ENCODE measurements around the gene UQCR10.

The UQCR10 gene

DNA sequence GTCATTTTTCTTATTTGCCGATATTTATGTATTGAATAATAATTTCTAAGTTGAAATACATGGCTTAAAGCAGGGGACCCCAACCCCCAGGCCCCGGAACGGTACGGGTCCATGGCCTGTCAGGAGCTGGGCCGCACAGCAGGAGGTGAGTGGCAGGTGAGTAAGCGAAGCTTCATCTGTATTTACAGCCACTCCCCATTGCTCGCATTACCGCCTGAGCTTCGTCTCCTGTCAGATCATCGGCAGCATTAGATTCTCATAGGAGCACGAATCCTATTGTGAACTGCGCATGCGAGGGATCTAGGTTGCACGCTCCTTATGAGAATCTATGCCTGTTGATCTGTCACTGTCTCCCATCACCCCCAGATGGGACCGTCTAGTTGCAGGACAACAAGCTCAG, 4.9 kb upstream of the UQCR10 start:
- no peak overlapping the region for H3K4me3 ChIP-seq (ENCODE audit: low read length)
- no peak for DNase-seq (ENCODE audit: low read depth)
- TF ChIP-seq, protein P1, sequence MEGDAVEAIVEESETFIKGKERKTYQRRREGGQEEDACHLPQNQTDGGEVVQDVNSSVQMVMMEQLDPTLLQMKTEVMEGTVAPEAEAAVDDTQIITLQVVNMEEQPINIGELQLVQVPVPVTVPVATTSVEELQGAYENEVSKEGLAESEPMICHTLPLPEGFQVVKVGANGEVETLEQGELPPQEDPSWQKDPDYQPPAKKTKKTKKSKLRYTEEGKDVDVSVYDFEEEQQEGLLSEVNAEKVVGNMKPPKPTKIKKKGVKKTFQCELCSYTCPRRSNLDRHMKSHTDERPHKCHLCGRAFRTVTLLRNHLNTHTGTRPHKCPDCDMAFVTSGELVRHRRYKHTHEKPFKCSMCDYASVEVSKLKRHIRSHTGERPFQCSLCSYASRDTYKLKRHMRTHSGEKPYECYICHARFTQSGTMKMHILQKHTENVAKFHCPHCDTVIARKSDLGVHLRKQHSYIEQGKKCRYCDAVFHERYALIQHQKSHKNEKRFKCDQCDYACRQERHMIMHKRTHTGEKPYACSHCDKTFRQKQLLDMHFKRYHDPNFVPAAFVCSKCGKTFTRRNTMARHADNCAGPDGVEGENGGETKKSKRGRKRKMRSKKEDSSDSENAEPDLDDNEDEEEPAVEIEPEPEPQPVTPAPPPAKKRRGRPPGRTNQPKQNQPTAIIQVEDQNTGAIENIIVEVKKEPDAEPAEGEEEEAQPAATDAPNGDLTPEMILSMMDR (conservative IDR thresholded peaks at IDR 0.05; ENCODE audit: low read depth, low read length), result no peak

DNA sequence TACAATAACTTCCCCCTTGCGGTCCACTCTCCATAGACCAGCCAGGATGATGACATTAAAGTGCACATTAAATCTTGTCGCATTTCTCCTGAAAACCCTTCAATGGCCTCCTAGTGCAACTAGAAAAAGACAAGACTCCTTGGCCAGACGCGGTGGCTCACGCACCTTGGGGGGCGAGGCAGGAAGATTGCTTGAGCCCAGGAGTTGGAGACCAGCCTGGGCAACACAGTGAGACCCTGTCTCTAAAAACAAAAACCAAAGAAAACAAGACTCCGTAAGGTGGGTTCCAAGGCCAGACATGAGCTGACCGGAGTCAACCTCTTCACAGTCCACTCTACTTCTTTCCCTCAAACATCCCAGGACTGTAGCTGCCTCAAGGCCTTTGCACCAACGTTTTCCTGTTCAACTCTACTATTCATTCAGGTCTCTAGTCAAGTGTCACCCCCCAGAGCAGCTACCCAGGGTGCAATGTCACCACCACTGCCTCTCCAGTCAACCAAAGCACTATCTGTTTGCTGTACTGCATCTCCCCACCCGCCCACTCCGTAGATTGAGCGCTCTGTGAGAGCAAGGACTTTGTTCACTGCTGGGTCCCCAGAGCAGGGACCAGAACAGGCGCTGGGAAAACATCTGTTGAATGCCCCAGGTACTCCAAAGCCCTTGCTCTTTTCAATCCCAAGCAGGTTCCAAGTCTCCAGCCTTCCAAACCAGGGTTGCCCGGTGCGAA, 1.1 kb upstream of the UQCR10 start:
- TF ChIP-seq, protein P1 (conservative IDR thresholded peaks at IDR 0.05; ENCODE audit: low read depth, low read length), result no peak
- DNase-seq (ENCODE audit: low read depth), result no peak
- H3K4me3 ChIP-seq (ENCODE audit: low read length), result peak overlapping the region; percentile 74

DNA sequence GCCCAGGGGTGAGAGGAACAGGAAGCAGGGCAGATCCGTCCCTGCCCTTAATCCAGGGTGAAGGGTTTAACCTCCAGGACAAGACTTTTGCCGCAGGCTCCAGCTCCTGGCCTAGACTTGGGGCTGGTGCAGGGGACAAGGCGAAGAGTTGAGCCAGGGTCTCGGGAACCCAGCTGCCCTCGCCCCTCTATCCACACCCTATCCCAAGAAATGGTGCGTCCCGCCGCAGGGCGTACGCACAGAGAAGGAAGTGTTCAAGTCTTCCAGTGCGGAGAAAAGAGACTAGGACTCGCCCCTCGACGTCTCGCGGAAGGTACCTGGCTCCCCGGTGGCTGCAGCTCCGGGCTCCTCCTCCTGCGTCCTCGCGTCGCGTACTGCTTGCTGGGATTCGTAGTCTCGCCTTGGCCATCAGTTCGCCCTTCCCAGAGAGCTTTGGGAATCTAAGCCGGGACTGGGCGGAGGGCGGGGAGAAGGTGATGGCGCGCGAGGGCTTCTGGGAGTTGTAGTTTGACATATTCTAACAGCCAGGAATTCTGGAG, 468 bp upstream of the UQCR10 start, which contains the start of gene ZMAT5:
TSS of gene ZMAT5 (minus strand) at position 376 of the 539 bp plus-strand sequence. CDS start 18,463 bp downstream, outside the sequence.
- H3K4me3 ChIP-seq (ENCODE audit: low read length), result peak within 1 kb of the TSS; percentile 95
- peak; percentile 93 for DNase-seq (ENCODE audit: low read depth)
- TF ChIP-seq, protein P1 (conservative IDR thresholded peaks at IDR 0.05; ENCODE audit: low read depth, low read length), result no peak

DNA sequence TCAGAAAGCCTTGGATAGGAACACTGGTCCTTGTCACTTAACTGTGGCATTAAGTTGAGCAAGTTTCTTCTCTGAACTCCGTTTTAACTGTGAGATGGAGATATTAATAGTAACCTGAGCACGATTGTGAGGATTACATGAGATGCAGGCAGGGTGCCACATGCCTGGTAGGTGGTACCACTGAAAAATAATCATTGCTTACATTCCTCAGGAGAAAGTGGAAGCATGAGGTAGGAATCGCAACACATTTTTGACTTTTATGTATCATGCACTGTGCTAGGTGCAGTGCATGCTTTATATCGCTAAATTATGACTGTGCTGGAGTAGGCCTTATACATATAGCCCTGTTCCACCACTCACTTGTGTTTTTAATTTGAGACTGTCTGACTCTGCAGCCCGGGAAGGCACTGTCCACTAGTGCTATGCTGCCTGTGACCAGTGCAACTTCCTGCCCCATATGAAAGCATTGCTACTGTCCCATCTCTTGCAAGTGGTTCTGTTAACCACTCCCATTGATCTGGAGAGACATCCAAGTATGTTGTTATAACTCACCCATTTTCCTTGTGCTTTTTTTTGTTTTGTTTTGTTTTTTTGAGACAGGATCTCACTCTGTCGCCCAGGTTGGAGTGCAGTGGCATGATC, 1.0 kb downstream of the UQCR10 start:
- H3K4me3 ChIP-seq (ENCODE audit: low read length), result peak overlapping the region; percentile 95
- TF ChIP-seq, protein P1 (conservative IDR thresholded peaks at IDR 0.05; ENCODE audit: low read depth, low read length), result no peak
- DNase-seq (ENCODE audit: low read depth), result no peak

DNA sequence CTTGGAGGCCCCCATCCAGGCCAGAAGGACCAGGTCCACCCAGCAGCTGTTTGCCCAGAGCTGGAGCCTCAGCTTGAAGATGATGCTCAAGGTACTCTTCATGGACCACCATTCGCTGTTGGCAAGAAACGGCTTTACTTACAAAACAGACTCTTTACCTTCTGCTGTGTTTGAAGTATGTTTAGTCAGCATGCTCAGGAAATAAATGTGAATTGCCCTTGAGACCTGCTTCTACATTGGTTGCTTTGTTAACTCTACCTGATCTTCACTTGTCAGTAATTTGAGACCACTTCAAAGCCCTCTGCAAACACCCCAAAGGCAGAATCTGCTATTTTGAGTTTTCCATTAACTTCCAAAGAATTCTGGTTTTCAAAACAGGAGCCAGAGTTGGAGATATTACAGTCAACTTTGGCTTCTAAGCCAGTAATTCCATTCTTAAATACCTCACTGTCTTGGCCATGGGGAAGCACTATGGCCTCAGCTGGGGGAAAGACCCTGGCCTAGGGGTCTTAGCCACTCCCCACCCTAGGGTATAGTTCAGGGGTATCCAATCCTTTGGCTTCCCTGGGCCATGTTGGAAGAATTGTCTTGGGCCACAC, 2.7 kb downstream of the UQCR10 start:
- DNase-seq (ENCODE audit: low read depth), result no peak
- TF ChIP-seq, protein P1 (conservative IDR thresholded peaks at IDR 0.05; ENCODE audit: low read depth, low read length), result no peak
- no peak overlapping the region for H3K4me3 ChIP-seq (ENCODE audit: low read length)

DNA sequence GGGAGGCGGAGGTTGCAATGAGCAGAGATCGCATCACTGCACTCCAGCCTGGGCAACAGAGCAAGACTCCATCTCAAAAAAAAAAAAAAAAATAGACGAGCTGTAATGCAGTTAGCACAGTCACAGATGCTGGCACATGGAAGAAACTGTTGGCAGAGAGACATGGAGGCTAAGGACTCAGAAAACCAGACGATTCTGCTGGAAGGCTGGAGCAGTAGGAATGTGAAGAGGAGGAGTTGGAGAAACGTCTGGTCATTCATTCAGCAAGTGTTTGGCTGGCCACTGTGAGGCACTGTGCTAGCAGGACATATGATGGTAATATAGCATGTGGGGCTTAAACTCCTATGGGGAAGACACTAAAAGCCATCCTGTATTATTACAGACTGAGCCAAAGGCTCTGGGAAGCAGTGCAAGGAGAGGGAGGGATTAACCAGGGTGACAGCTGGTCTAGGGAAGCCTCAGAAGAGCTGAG, 5.0 kb downstream of the UQCR10 start:
- H3K4me3 ChIP-seq (ENCODE audit: low read length), result no peak overlapping the region
- no peak for DNase-seq (ENCODE audit: low read depth)
- TF ChIP-seq, protein P1 (conservative IDR thresholded peaks at IDR 0.05; ENCODE audit: low read depth, low read length), result peak; percentile 66

All from retinal pigment epithelial cell (primary cell).